Kidney capillary endothelial cell (primary cell): ENCODE measurements around the gene FXN.

ENCODE experiments used
- DNase-seq: peaks from one replicate; pipeline ENCODE4 v3.0.0-alpha.2; 2018; ENCODE audit warnings: low spot score

Gene FXN

DNA sequence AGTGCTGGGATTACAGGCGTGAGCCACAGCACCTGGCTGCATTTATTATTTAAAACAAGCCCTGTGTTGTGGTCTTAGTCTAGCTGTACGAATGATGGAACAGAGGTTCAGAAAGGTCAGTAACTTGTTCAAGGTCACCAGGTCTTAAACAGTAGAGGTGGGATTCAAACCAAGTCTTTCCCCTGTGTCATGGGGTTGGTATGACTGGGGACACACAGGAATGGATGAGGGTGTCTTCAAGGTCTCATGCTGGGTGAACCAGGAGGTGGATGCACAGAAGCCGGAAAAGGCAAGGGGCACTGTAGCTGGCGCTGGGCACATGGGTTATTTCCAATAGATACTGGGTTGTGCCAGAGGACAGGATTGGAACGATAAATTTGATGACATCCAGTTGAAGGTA is 106.3 kb downstream of the FXN start:
- no peak for DNase-seq

DNA sequence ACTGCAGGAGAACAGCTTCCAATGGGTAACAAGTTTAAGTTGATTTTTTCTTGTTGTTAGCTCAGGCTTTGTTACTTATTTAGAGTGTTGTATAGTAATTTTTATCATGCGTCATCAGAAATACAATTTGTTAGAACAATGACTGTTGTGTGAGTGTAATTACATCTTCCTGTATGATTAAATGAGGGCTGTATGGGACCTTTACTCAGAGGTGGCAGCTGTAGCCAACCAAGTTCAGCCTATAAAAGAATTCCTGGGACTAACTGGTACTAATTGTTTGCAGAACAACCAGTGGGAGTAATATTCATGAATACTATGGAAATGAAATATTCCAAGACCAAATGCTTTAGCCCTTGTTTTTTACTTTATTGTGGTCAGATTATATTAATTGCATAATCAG is 107.7 kb downstream of the FXN start:
- peak; percentile 86 for DNase-seq

DNA sequence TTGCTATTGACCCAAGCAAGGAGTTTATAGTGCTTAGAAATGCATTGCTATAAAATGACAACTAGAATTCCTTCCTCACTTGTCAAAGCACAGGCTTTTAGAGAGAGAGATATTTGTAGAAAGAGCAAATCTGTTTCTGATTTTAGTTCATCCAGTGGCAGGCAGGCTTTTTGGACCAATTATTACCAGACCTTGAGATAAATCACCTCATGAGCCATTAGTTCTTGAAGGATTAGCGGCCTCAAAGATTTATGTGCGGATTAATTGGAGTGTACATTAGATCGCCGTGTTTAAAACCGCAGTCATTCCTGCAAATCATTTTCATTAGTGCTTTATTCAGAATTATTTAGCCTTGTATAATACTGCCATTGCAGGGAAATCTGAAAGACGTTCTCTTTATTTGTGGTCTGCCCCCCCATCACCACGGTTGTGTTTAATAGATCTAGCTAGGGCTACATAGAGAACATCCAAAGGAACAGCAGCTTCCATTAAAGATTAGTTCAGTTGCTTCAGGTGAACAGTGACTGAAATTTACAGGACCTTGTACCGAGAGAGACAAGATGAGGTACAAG is 109.7 kb downstream of the FXN start:
- DNase-seq = no peak

DNA sequence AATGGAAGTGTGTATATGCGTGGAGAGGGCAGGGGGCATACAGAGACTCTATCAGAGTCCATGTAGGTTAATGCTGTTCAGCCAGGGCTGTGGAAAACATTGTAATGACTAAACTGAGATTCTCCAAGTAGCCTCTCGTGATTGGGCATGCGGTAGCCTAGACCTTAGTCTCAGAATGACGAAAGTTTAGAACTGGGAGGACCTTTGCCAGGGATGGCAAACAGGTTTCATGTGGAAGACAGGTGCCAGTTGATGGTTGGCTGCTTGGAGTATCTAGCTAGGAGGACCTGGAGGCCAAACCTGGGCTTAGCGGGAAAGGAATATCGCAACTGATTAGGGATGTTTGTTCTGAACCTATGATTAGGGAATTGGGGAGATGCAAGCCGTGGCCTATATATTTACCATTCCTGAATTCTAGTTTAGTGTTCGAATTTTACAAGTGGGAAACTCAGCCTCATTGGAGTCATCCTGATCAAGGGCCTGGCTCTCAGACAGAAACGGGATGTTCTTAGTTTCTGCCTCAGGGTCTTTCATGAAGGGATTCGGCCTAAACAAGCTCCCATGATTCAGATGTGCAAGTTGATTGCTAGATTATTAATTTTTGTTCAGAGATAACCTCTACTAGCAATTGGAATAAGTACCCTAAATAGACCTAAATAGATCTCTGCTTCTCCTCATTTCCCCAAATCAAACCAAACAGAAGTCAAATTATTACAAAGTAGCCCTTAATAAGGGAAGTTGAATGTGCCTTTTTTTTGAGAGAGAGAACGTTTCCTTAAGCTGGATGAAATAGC is 111.7 kb downstream of the FXN start:
- no peak for DNase-seq

DNA sequence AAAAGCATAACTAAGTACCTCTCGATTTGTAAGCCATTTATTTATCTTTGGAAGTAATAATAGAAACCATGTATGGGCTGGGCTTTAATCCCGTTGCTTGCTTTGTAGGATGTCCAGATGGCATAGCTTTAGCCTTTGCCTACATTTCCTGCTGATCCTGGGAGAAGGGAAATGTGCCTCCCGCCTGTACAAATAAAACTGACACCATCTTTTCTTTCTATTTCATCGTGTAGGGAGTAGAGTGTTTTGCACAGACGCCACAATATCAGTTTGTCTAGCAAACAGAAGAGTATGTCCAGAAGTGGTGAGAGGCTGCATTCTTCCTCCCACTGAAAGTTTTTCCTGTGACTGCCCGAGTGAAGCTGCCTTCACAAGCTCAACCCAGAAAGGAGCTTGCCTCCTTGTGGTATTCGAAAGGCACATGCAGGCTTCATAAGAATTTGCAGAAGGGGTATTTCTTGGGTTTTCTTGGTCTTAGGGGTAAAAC is 113.8 kb downstream of the FXN start:
- DNase-seq = peak; percentile 40
